Activated CD8-positive, alpha-beta memory T cell treated with anti-CD3 and anti-CD28 coated beads for 24 hours (primary cell): ENCODE data around the gene SEC24A.
"Not testable (repeated sequence)": the region's sequence is repeated elsewhere in the genome, so short reads cannot be mapped to it uniquely, and the experiment has no call there.

Experiments
- DNase-seq: peaks from one replicate; pipeline ENCODE4 v3.0.0-alpha.2; 2020

SEC24A gene

GRCh38 chr5:134648425-134649162 is at the start of gene SEC24A:
Gene SEC24A, plus strand, starts transcription at chr5:134648785. Its CDS starts 292 bp downstream, at chr5:134649077.
- DNase-seq = peak; percentile 91

- DNase-seq = not testable (repeated sequence)
Measured at GRCh38 chr5:134599820-134600219, 48.8 kb upstream of the SEC24A start.

GRCh38 chr5:134600600-134600999 is 48.0 kb upstream of the SEC24A start:
- no peak for DNase-seq

GRCh38 chr5:134603059-134603458 is 45.5 kb upstream of the SEC24A start:
- no peak for DNase-seq

DNA sequence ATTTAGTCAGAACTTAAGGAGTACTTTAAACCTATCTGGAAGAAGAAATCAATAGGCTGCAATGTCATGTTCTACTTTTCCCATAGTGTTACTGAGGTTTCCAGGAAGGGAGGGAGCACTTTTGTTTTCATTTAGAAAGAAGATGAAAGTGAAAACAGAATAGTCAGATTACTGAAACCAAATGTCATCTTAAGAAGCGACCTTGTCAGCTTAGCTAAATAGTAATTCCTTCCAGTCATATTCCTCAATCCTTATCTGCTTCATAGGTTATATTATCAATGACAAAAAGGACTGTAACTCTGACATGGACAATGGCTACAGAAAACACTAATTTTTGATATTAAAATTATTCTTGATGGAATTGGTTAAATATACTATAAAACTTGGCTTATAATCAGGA is 43.7 kb upstream of the SEC24A start:
- no peak for DNase-seq

DNA sequence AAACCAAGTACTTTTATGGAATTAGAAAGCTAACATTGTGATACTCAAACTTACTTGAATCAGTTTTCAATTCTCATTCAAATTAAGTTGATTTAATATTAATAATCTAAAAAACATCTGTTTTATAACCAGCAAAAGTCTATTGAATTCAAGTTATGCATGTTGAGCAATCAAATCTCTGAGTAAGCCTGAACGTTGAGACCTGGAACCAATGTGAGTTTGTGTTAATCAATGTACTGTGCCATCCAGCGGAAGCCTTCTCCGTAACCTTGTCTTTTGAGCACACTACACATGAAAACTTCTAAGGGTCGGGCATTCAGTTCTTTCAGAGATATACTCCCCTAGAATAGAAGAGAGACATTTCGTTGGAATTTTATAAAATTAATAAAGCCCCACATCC is 41.9 kb upstream of the SEC24A start:
- no peak for DNase-seq

GRCh38 chr5:134608555-134608954 is 40.0 kb upstream of the SEC24A start:
- no peak for DNase-seq

DNA sequence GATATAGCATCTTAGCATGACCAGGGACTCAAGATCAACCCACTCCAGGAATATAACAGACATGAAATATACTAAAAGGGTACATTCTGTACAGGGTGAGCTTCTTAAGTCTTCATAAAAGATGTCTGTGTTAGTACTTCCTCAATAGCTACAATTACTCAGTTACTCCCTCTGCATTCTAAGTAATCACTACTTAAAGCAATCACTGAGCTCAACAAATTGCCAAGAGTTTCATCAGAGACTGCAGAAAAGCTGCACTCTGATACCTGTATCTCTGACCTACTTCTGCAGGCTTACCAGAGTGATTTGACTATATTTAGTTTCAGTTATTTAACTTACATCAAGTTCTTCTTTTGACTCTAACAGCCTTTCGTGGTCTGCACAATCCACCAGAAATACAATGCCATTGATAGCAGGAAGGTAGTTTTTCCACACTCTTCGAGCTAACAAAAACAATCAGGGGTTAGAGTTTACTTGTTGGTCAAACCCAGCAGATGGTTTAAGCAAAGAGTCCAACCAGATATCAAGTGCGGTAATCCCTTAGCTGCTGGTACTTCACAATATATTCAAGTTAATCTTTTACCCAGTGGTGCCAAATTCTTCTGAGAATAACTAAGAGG is 39.2 kb upstream of the SEC24A start:
- DNase-seq = no peak

DNA sequence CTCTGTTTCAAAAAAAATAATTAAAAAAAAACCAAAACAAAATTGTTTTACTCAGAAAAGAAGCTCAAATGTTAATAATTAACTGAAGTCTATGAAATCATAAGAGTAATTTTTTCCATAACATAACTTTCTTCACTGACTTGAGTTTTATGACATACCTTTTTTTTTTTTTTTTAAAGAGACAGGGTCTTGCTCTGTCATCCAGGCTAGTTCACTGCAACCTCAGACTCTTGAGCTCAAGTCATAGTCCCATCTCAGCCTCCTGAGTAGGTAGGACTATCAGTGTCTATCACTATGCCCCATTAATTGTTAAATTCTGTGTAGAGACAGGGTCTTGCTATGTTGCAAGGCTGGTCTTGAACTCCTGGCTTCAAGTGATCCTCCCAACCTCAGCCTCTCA is 37.9 kb upstream of the SEC24A start:
- no peak for DNase-seq

- no peak for DNase-seq
Measured at GRCh38 chr5:134611515-134611914, 37.1 kb upstream of the SEC24A start.

DNA sequence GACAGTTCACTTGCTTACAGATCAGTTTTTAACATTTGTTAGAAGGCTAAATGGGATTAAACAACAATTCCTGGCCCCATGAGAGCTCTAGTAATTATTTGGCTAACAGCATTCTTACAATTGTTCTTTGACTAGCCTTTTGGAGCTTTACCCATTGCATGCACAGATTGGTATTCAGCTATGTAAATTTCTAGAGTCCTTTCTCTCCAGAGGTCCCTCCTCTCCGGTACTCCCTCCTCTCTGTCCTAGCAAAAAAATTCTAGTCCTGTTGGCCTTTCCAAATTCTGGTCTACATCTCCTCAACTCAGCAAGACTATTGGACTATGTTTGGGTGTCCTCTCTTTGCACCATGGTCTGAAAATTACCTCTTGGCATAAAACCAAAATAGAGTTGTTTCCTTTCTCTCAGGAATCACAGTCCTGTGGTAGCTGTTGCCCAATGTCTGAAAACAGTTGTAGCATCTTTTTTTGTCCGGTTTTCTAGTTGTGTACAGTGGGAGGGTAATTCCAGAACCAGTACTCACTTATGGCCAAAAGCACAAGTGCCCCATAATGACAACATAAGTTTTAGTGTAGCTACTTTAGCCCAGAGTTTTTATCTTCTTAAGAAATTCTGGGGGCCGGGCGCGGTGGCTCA is 34.0 kb upstream of the SEC24A start:
- no peak for DNase-seq

GRCh38 chr5:134620634-134621033 is 28.0 kb upstream of the SEC24A start:
- no peak for DNase-seq

DNA sequence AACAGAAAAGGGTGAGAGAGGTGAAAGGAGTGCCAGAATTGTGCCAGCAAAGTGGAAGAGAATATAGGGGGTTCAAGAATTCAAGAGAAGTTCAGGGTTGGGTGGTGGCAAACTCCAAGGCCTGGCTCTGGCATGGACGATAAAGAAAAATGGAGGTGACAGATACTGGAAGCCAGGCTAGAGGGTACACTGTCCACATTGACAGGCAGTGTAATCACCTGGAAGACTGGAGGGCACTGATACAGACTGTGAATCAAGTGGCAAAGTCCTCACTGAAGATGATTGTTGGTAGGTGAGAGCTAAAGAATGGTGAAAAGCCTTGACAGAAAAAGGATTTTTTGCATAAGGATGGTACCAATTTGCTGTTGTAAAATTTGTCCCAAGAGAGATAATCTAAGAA is 23.0 kb upstream of the SEC24A start:
- no peak for DNase-seq

DNA sequence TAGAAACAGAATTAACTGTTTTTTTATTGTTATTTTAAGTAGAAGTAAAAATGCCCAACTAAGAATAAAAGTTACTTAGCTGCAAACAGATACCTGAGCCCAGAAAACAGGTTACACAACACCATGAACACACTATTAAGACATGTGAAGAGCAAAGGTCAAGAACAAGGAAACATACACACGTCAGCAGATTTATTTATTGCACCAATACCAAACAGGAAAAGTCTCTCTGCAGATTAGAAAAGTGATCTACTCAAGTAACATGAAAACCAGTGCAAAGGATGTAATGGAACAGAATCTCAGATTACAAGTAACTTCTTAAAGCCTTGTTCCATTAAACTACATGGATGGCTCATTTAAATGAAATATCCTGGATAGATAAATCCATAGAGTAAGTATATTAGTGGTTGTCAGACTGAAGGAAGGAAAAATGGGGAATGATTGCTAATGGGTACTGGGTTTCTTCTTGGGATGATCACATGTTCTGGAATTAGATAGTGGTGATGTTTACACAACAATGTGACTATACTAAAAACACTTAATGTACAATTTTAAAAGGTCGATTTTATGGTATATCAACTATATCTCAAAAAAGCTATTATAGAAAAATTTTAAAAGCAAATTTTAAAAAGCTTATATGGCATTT is 22.1 kb upstream of the SEC24A start:
- DNase-seq = no peak

- DNase-seq = no peak
Measured at GRCh38 chr5:134634227-134634626, 14.4 kb upstream of the SEC24A start.

GRCh38 chr5:134635366-134635765 is 13.2 kb upstream of the SEC24A start:
- not testable (repeated sequence) for DNase-seq

DNA sequence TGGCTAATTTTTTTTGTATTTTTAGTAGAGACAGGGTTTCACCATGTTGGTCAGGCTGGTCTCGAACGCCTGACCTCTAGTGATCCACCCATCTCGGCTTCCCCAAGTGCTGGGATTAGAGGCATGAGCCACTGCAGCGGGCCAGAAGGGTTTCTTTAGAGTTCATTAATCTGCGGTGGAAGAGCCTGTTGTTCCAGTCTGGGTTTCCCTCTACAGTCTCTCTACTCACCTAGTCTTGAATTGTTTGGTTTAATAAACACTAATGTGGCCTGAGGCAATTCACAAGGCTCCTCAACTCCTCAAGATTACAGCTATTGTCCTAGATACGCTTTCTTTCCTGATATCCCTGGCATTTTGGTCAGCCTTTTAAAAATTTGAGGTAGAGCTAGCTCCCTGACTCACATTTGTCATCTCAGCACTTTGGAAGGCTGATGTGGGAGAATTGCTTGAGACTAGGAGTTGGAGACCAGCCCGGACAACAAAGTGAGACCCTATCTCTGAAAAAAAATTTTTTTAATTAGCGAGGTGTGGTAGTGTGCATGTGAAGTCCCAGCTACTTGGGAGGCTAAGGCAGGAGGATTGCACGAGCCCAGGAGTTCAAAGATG is 11.4 kb upstream of the SEC24A start:
- no peak for DNase-seq

GRCh38 chr5:134638760-134639201 is 9.8 kb upstream of the SEC24A start:
- DNase-seq = no peak

GRCh38 chr5:134642931-134643530 is 5.6 kb upstream of the SEC24A start:
- no peak for DNase-seq

DNA sequence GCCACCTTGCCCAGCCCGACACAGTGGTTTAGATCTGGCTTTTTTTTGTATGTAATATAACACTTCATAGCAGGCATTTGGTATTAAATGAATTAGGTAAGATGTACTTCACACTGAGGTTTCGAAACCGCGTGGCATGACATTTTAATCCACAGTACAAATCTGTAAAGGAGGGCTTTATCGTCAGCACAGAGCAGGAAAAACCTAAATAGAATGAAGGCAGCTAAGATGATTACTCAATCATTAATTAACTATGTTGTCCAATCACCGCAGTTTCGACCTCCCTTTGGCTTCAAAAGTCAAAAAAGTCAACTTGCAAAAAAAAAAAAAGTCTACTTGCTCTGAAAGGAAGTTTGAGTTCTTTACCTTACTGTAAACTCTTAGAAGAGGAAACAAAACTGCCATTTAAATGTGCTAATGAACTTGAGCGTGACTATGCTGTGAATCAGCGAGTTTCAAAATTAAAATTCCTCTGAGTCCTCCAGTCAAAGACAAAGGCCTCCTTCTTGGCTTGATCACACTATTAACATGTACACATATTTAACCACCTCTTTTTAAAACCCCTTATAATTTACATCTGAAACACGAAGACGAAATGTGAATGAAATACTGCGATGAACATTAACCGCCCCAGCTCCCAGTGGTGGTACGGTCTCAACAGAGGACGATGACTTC is 698 bp upstream of the SEC24A start:
- peak; percentile 60 for DNase-seq

DNA sequence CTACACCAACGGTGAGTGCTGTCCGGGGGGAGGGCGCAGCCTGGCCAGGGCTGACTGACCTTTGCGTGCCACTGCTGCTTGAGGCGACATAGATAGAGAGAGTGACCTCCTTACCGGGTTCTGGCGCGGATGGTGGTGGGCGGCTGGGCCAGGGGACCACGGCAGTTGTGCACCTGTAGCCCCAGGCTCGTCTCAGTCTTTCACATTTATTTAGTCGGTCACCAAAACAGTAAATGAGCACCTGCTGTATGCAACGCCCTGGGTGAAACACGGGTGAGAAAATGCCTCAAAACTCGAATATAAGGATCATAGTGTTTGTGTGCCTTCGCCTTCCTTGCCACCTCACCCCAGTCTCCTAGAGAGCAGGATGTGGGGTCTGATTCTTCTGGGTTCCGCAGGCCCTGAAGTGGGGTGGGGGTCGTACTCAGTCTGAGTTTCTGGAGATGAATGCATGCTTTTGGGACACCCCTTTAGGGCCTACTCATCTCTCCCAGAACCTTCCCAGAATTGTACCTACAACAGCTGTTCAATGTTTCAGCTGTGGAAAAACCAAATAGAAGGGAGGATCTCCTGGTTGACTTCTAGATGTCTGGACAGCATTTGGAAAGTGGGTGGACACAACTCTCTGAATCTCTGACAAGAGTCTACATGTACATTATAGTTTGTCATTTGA is 714 bp downstream of the SEC24A start:
- no peak for DNase-seq

GRCh38 chr5:134650660-134651059 is 2.1 kb downstream of the SEC24A start:
- DNase-seq = not testable (repeated sequence)
